A673 (cell line): Measurements from ENCODE around the gene ZNFX1. TPM values are rescaled to one million over a fixed set of nuclear protein-coding genes. Genes with fewer than 3 reads are reported as not detected.

Source experiments
- BruUV-seq: library from RNA; stranded (reverse); fragments of 400-500 nt; replicated peaks from 2 replicates; lab custom pipeline; 2021; lab: Mats Ljungman, UMichigan
- CTCF ChIA-PET: fragments of 300-600 bp; sonication (Branson Sonifier 250); formaldehyde crosslinking; loops from one replicate; lab custom pipeline; 2022; ENCODE audit warnings: antibody characterized with exemption; lab: Charles Lee
- POLR2A ChIA-PET: fragments of 300-600 bp; sonication (Branson Sonifier 250); formaldehyde crosslinking; loops from one replicate; lab custom pipeline; 2022; ENCODE audit warnings: antibody characterized with exemption; ENCODE audit not compliant: low non-redundant PET; lab: Charles Lee
- DNase-seq: peaks from one replicate; pipeline ENCODE4 v3.0.0-alpha.2; 2015; ENCODE audit warnings: low spot score
- H3K27ac ChIP-seq: fragments of 200-600 bp; sonication (generic); 2 replicates; pipeline ENCODE4 v1.5.1; 2016; ENCODE audit warnings: mixed run types, low read depth, mild to moderate bottlenecking, mixed read lengths, antibody characterized with exemption, low read length; ENCODE audit not compliant: poor library complexity, severe bottlenecking
- H3K27me3 ChIP-seq: fragments of 200-600 bp; sonication (generic); replicated peaks from 2 replicates; pipeline ENCODE4 v1.6.1; 2017; ENCODE audit warnings: mixed run types, low read depth, mild to moderate bottlenecking, mixed read lengths, antibody characterized with exemption, low read length; ENCODE audit not compliant: insufficient read depth, poor library complexity
- H3K36me3 ChIP-seq: fragments of 200-600 bp; sonication (generic); 2 replicates; pipeline ENCODE4 v1.6.1; 2016; ENCODE audit warnings: mixed run types, mild to moderate bottlenecking, mixed read lengths, antibody characterized with exemption, low read length; ENCODE audit not compliant: insufficient read depth, poor library complexity, severe bottlenecking
- H3K4me1 ChIP-seq: fragments of 200-600 bp; sonication (generic); 2 replicates; pipeline ENCODE4 v1.6.1; 2017; ENCODE audit warnings: mixed run types, mild to moderate bottlenecking, mixed read lengths, antibody characterized with exemption, low read length; ENCODE audit not compliant: insufficient read depth, poor library complexity, severe bottlenecking
- H3K4me3 ChIP-seq: fragments of 200-600 bp; sonication (generic); 2 replicates; pipeline ENCODE4 v1.5.1; 2016; ENCODE audit warnings: low read depth, mixed run types, mild to moderate bottlenecking, mixed read lengths, low read length; ENCODE audit not compliant: poor library complexity, severe bottlenecking
- H3K9me3 ChIP-seq: fragments of 200-600 bp; sonication (generic); 2 replicates; pipeline ENCODE4 v1.6.1; 2016; ENCODE audit warnings: mixed run types, low read depth, mild to moderate bottlenecking, mixed read lengths, antibody characterized with exemption, low read length; ENCODE audit not compliant: poor library complexity, severe bottlenecking
- CTCF ChIP-seq: fragments of 300-800, 200-600 bp; sonication (generic); conservative IDR thresholded peaks from 2 replicates; pipeline ENCODE4 v1.5.1; 2017; ENCODE audit warnings: low read depth, mild to moderate bottlenecking, antibody characterized with exemption, low read length, moderate library complexity, mixed read lengths
- EZH2 ChIP-seq: fragments of 200-600 bp; sonication (generic); IDR thresholded peaks from 2 replicates; pipeline ENCODE4 v1.6.1; 2017; ENCODE audit warnings: borderline replicate concordance, low read depth, mild to moderate bottlenecking, mixed read lengths, antibody characterized with exemption, low read length; ENCODE audit not compliant: poor library complexity, severe bottlenecking
- intact Hi-C: fragments of 100-400 bp; cut with micrococcal nuclease; formaldehyde crosslinking; loops from one replicate; pipeline ENCODE4 v1.10.0; 2022; ENCODE audit not compliant: unreplicated experiment
- total RNA-seq: library from RNA; stranded (reverse); gene quantifications from 2 replicates; pipeline ENCODE4 v1.2.3, GENCODE V29; 2021

The ZNFX1 gene
- total RNA-seq, 1 experiment from 2014 or later, result 19.0 TPM

GRCh38 chr20:49233226-49233625 lies 44.6 kb downstream of the ZNFX1 start:
- TF ChIP-seq CTCF (no peak), EZH2 (no peak)
- Histone ChIP-seq H3K27ac (no peak overlapping the region), H3K4me1 (no peaks in the 10 kb centered on the region), H3K9me3 (no peaks in the 10 kb centered on the region), H3K27me3 (no peaks in the 10 kb centered on the region), H3K36me3 (peaks cover 72% of the 10 kb centered on the region), H3K4me3 (no peak overlapping the region)
- ChIA-PET POLR2A (no interaction called here), CTCF (no interaction called here)
- DNase-seq, result no peak
- intact Hi-C loops, result no loop called here
- no TSS peak for BruUV-seq

DNA sequence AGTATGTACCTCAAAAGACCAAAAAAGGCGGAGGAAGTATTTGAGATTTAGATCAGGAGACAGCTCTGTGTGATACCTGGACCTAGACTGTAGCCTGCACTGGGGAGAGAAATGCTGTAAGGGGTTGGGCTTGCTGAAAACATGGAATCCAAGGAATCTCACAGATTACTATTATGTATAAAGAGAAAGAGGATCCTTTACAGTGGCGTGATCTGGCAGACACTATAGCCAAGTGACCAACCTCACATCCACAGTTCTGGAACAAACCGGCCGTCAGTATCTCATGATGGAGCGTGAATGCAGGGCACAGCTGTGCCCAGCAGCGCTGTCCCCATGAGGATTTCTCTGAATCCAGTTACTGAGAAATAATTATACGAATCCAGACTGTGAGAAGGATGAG lies 46.4 kb downstream of the ZNFX1 start:
- BruUV-seq, result no TSS peak
- DNase-seq, result no peak
- no peaks in the 10 kb centered on the region for H3K9me3 ChIP-seq

GRCh38 chr20:49230561-49231133 lies 47.2 kb downstream of the ZNFX1 start:
- TF ChIP-seq EZH2, result no peak
- no peak for TF ChIP-seq CTCF
- H3K27me3 ChIP-seq, result no peaks in the 10 kb centered on the region
- peaks cover 73% of the 10 kb centered on the region for H3K36me3 ChIP-seq
- no peaks in the 10 kb centered on the region for H3K4me1 ChIP-seq
- no peaks in the 10 kb centered on the region for H3K9me3 ChIP-seq
- POLR2A ChIA-PET, result no interaction called here
- BruUV-seq, result no TSS peak
- DNase-seq, result no peak
- CTCF ChIA-PET, result no interaction called here
- intact Hi-C loops, result no loop called here
- no peak overlapping the region for H3K4me3 ChIP-seq
- no peak overlapping the region for H3K27ac ChIP-seq

More for the DNA sequence above, 46.4 kb downstream of the ZNFX1 start:
- Histone ChIP-seq H3K4me1 (no peaks in the 10 kb centered on the region), H3K27me3 (no peaks in the 10 kb centered on the region), H3K4me3 (no peak overlapping the region), H3K27ac (no peak overlapping the region), H3K36me3 (peaks cover 71% of the 10 kb centered on the region)
- TF ChIP-seq EZH2 (no peak), CTCF (no peak)
- intact Hi-C loops, result no loop called here
- POLR2A ChIA-PET, result no interaction called here
- CTCF ChIA-PET, result no interaction called here
